ENCODE results near the gene BTG2.

BTG2 gene

DNA sequence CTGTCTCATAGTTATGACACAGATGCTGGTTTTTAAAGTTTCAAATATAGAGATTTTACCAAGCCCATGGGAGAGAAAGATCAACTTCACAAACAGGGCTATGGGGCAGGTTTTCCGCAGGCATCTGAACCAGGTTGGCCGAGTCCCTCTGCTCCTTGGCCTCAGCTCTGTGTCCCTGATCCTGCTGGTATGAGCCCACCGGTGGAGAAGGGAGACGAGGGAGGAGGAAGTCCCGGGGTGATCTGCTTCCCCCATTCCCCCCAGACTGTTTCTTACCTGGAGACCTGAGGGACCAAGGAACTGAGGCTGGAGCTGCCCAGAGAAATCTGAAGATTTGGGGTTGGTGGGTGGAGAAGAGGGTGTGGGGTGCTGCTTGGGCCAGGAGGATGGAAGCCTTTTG, 28.9 kb upstream of the BTG2 start:
- no peak for DNase-seq (ENCODE audit: low read depth in 3 of 3)

DNA sequence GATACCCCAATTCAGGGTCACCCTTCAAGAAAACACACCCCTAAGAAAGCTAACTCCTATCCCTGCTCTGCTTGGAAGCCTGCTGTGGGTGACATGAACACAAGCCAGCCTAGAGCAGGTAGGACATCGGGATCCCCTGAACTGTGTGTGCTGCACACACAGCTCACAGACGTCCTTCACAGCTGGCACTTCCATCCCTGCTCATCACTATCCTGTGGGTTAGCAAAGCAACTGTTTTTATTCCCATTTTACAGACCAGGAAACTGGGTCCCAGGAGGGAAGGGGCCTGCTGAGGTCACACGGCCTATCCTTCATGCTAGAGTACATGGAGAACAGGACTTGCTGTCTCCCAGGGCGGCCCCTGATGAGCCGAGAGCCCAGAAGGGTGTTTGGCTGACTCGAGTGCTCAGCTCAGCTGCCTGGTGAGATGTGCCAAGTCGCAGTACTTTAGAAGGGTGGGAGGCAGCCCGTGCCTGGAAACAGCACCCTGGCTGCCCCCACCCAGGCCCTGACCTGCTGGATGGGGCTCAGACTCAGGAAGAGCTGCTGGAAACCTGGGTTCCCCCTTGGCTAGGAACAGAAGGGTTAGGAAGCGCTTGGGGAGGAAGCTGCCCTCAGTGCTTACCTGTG, 28.3 kb upstream of the BTG2 start:
- DNase-seq (ENCODE audit: low read depth in 3 of 3), result no peak

DNA sequence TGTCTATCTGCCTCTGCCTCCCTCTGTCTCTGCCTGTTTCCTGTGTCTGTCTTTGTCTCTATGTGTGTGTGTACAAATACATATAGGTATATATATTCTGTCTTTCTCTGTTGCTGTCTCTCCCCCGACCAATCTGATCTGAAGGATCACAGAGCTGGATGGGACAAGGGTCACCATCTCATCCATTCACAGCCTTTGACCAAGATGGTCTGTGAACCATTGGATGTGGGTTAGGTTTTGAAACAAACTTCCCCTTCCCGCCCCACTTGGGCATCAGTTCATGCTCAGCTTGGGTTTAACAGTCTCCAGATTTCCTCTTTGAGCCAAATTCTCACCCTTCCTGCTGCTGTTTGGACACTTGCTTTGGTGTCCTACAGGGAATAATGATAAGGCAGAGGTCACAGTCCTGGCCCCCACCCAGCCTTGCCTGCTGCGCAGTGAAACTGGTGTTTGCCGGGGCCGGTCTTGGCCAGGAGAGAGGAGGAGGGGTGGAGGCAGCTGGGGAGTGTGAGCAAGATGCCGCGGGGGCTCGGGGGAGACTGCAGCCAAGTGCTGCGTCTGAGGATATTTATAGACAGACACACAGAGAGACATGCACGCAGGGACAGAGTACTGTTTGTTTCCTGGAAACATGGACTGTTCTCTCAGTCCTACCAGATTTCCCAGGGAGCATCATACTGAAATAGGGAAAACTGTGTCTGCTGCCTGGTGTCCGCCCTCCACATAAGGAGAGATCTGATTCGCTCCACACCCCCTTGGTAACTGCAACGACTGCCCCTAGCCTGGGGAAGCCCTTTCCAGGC, 27.0 kb upstream of the BTG2 start:
- no peak for DNase-seq (ENCODE audit: low read depth in 3 of 3)

DNA sequence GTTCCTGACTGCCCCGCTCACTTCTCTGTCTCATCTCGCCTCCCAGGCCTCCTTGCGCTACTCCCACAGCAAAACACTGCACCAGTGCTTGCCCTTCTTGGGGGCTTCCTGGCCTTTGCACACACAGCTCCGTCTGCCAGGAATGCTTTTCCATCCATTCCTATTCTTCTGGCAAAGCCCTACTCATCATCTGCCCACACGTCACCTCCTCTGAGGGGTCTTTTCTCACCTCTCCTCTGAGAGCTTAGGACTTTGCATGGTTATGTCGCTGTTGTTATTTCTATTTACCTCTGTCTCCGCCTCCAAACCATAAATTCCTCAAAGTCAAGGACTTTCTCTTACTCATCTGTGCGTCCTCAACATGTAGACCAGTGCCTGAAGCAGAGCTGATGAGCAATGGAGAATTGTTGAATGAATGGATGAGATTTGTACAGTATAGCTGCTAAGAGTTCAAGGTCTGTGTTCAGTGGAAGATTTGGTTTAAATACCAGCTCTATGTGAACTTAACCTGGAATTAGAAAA, 26.4 kb upstream of the BTG2 start:
- DNase-seq (ENCODE audit: low read depth in 3 of 3), result no peak

DNA sequence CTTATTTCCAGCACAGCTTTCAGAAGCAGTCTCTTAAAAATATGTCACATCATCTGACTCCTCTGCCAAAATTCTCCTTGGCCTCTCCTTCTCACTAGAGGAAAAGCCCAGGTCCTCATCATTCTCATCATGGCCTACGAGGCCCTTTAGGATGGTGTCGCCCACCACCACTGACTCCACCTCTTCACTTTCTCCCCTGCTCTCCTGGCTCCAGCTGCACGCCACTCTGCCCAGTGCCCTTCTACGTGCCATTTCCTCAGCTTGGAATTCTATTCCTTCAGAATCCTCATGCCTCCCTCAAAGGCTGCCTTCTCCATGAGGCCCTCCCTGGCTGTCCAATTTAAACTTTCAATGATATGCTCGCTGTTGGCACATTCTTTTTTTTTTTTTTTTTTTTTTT, 25.3 kb upstream of the BTG2 start:
- DNase-seq (ENCODE audit: low read depth in 3 of 3), result no peak

DNA sequence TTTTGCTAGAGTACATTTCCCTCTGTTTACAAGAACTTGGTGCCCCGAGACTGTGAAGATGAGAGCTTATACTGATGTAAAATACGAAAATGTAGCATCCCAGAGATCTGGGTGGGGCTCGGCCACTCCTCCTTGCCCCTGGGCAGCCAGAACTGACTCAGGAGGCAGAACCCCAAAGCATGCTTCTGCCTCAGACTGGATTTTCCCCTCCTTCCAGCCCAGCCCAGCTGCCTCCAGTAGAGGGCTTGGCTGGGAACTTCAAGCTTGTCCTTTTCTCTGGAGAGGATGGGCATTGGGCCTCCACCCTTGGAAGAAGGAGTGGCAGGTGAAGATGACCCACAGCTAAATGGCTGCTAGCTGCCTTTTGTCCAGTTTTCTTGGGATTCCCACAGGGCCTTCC, 24.3 kb upstream of the BTG2 start:
- DNase-seq (ENCODE audit: low read depth in 3 of 3), result no peak

DNA sequence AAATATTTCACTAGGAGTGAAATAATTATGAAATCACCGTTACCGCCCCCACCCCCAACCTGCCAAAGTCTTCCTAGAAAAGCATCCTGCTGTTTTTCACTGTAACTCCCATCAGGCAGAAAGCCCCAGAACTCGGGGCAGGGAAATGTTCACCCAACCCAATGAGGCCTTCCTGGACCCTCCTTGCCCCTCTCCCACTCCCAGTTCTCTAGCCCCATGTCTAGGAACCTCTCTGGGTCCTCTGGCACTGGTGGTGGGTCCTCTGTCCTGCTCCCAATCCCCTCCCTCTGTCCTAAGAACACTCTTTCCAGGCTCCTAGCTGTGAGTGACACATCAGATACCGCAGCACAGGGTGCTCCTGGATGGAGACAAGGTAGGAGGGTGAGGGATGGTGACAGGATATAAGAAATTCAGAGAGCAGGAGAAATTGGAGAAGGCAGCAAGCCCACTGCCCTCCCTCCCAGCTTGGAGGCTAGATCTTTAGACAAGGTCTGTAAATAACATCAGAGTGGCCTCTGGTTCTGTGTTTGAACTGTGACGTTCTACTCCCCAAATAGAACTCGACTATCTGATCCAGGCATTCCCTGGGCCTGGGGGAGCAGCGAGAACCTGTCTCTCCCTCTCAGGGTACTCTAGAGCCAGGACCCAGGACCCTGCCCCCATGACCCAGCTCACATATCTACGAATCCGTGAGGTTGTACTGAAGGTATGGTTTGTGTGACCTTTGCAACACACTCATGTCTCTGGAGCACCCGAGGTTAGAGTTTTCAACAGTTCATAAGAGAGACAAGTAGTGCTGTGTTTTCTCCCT, 23.3 kb upstream of the BTG2 start:
- no peak for DNase-seq (ENCODE audit: low read depth in 3 of 3)

DNA sequence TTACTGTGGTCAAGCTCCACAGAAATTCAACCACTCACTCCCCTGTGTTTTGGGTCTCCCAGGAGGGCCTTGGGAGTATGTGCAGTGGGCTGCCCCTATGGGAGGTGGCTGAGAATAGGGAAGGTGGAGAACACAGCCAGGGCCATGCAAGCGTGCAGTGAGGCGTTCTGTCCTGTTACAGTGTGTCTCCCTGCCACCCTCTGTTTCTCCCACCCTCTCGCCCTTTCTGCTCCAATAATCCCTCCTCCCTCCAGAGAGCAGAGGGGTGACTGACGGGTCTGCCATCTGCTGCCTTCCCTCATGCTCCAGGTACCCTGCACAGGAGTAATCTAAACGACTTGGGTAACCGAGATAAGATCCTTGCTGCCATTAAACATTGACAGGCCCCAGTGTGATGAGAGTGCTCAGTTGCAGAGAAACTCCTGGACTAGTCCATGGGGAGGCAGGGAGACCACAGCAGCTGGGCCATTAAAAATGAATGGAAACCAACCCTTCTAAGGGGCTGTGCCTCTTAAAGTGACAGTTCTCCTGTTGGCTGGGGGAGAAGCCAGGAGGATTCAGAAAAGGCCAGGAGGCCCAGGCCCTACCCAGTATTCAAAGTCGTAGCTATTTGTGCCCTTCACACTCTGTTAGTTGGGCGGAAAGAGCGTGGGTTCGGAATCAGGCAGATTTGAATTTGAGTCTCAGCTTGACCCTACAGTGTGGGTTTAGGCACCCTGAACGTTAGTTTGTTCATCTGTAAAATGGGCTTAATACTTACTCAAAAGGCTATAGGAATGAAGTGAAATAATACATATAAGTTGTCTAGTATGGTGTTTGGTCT, 22.4 kb upstream of the BTG2 start:
- DNase-seq (ENCODE audit: low read depth in 3 of 3), result no peak

DNA sequence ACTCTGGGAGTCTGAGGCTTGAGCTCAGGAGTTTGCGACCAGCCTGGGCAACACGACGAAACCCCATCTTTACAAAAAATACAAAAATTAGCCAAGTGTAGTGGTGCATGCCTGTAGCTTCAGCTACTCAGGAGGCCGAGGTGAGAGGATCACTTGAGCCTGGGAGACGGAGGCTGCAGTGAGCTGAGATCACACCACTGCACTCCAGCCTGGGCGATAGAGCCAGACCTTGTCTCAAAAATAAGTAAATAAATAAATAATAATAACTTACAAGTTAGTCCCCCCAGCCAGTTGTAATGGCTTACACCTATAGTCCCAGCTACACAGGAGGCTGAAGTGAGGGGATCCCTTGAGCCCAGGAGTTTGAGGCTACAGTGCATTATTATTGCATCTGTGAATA, 21.7 kb upstream of the BTG2 start:
- DNase-seq (ENCODE audit: low read depth in 3 of 3), result no peak

DNA sequence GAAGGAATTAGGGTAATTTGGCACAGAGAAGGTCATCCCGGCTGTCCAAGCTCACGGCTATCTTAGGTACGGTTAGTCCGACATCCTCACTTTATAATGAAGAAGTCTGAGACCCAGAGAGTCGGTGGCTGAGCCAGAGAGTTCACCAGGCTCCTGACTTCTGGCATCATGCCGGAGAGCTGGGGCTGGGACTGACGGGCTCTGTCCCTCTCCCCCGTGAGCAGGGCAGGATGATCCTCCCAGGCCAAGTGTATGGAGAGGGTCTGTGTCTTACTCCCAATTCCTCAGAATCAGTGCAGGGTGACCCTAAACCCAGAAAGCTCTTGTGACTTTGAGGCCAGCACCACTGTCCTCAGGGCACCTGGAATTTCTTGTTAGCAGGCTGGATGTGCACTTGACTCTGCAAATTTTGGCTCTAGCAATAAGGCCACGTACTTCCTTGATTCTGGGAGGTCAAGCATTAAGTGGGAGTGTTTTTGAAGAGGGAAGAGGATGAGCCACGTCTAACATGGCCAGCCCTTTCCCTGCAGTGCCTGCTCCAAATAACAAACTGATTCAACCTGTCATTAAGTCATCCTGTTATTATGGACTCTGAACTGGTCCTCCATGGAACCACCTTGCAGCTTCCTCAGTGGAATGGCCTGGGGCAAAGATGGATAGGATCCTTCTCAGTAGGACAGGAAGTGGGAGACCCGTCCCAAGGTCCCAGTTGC, 20.8 kb upstream of the BTG2 start:
- no peak for DNase-seq (ENCODE audit: low read depth in 3 of 3)

DNA sequence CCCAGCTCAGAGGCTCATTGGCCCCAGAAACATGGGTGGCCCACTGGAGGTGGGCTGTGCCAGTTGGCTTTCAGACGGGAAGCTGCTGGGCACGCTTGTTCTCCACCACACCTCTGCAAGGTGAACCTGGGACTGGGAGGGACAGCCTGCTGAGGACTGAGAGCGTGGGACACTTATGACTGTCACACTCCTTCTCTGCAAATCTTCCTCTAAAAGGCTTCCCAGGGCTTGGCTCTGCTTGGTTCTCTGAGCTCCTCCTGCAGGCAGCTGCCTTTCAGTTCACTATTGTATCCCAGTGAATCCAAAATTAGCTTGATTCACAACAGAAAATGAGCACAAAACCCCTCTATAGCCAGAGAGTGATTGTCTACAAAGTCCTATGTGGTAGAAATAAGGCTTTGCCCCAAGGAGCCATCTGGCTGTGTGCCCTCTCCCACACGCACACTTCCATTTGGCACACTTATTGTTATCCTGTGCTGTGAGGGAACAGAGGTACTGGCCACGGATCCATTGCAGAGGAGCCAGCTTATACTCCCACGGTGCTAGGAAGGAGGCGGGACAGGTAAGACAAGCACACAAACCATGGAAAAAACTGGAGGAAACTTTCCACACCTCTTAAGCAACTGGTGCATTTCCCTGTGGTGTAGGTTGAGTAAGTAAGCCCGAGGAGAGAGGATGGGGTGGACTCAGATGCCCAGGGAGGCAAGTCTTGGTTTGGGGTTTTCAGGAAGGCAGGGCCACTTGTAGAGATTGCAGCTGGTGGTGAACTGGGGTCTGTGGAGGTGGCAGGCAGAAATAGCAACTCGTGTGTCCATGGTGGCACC, 18.9 kb upstream of the BTG2 start:
- DNase-seq (ENCODE audit: low read depth in 3 of 3), result no peak

DNA sequence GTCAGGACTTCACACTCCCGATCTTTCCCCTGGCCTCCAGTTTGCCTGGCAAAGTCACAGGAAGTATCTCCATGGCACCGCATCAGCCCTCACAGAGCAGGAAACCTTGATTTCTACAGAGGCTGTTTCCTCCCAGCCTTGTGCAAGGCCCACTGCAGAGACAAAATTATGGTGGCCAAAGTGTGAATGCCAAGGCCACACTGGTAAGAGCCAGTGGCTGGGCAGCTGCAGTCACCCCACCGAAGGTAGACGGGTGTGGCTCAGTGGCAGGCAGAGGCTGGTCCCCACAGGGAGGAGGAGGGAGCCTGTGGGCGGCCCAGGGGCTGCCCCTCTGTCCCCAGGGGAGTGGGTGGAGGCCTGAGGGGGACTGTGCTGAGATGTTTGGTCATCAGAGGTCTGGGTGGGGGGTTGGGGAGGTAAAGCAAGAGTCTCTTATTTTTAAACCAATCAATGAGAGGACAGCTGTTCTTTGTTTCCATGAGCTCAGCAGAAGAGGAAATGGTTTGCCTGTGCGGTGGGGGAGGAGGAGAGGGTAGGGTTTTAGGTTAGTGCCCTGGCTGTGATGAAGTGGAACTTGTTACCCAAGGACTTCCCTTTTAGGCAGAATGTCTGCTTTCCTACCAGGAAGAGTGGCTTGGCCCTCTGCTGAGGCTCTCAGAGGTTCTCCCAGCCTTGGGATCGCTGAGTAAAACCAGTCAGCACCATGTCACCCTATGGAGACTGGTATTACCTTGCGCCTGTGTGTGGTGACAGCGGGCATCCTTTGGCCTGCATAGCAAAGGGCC, 18.0 kb upstream of the BTG2 start:
- DNase-seq (ENCODE audit: low read depth in 3 of 3), result peak in 2 of 3 donors; percentile 60 to 70

DNA sequence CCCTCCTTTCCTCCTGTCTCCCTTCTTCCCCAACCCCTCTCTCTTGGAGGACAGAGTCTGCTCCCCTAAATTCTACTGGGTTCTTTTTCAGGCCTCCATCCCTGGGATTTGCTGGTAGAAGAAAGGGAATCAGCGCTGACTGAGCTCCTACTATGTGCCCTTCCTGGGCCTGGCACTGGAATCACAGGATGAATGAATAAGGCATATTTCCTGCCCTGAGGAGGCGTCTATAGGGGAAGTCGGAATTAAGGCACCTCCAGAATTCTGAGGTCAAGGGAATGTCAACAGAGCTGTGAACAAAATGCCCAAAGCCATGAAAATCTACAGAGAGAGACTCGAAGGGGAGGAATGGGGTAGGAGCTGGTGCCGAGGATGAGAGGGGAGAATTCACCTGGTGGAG, 17.4 kb upstream of the BTG2 start:
- no peak for DNase-seq (ENCODE audit: low read depth in 3 of 3)

DNA sequence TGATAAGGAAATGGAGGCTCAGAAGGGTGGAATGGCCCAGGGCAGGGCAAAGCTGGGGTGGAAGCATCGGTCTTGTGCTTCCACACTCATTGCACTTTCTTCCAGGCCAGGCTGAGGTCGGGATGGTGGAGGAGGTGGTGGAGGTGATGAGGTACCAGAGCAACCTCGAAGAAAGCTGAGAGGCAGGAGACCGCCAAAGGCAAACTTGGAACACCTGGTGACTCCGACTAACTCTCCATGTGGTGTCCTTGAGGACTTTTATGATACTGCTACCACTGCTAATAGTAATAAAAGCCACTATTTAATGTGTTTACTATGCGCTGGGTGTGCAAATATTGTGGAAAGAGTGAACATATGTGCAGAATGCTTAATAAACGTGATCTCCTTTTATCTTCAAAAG, 16.9 kb upstream of the BTG2 start:
- no peak for DNase-seq (ENCODE audit: low read depth in 3 of 3)

DNA sequence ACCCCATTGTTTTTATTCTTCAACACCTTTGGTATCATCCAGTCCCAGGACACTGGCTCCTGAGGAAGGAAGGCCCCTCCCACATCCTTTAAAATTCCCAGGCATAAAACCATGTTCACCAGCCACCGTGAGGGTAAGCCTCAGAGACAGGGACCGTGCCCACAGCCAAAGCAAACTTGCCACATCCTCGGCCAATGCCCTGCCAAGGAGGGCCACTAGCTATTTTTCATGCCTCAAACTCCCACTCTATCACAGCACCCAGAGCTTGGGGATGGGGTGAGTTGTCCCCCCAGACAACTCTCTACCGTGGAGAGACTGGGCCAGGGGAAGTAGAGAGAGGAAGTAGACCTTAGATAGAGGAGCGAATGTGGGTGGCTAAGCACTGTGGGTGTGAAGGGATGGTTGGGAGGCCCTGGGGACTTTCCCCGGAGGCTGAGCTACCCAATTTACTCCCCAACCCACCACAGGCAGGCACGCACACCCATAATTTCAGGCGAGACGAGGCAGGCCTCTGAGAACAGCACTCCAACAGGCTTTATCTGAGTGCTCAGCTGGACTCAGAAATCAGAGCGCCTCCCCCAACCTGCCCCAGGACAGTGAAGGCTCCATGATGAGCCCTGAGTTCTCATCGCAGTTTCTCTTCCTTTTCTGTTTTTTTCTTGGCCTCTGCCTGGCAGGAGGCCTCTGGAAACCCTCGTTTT, 15.9 kb upstream of the BTG2 start:
- peak; percentile 79 to 90 (median 80) for DNase-seq (ENCODE audit: low read depth in 3 of 3)

DNA sequence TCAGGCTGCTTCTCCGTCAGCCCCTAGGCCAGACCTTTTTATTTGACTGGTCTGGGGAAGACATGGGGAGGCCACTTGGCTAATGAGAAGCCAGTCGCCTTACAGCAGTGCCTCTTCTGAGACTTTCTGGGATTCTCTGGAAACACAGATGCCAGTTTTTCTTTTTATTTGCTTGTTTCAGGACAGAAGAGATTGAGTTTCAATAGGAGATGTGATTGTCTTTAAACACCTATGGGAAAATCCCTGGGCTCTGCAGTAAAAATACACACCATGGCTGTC, 15.4 kb upstream of the BTG2 start:
- DNase-seq (ENCODE audit: low read depth in 3 of 3), result no peak

DNA sequence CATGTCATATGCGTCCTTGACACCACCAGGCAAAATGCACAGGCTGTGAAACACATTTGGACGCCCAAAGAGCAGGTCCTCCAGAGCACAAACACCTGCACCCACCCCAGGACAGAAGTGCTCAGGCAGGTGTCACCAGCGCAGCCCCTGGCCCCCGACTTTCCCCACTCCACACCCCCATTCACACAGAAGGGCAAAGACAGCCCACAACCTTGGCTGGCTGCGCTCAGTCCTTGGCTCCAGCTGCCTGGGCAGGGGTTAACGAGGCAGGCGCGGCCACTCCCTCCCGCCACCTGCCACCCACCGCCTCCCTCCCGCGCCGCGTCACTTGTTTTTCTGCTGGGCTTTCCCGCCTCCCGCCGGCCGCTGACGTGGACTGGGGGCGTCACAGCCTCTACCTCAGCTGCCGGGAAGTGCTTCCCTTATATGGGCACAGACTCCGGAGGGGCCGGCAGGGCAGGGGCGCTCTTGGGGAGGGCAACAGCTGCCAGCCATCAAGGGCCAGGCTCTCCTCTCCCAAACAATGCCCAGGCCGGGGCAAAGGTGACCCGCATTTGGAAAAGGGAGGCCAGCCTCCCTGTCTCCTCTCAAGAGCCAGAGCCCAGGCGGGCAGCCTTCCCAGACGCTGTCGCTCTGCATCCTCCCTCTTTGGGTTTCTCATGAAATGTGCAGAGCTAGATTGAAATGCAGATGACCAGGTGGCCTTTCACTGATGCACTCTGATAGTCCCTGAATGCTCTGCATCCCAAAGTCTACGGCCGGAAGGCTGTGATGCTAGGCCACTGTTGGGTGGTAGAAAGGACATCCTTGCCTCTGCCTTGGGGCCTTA, 14.8 kb upstream of the BTG2 start:
- DNase-seq (ENCODE audit: low read depth in 3 of 3), result peak; percentile 94 to 97 (median 94)
